LNCAP (cell line): ENCODE measurements around the gene DPEP1.

Experiments
- CTCF ChIP-seq: fragments of 450-650 bp; IDR thresholded peaks from 2 replicates; pipeline ENCODE4 v1.5.1; 2017; ENCODE audit warnings: mild to moderate bottlenecking

The DPEP1 gene

GRCh38 chr16:89646270-89646669, 32.8 kb downstream of the DPEP1 start:
- no peak for TF ChIP-seq CTCF

- no peak for TF ChIP-seq CTCF
Measured at GRCh38 chr16:89646906-89647305, 33.5 kb downstream of the DPEP1 start.

GRCh38 chr16:89651584-89651983, 38.1 kb downstream of the DPEP1 start:
- TF ChIP-seq CTCF: no peak

GRCh38 chr16:89653656-89654295, 40.3 kb downstream of the DPEP1 start:
- no peak for TF ChIP-seq CTCF

- TF ChIP-seq CTCF: no peak
Measured at GRCh38 chr16:89655062-89655643, 41.7 kb downstream of the DPEP1 start.

GRCh38 chr16:89656435-89657121, 43.1 kb downstream of the DPEP1 start:
- TF ChIP-seq CTCF: no peak

- TF ChIP-seq CTCF: no peak
Measured at GRCh38 chr16:89657442-89658220, 44.2 kb downstream of the DPEP1 start, which contains the start of the genes CHMP1A and SPATA33. Gene CHMP1A, minus strand, starts transcription at chr16:89657708. Its CDS starts 120 bp downstream, at chr16:89657588. Gene SPATA33, plus strand, starts transcription at chr16:89657836. Its CDS starts 76 bp downstream, at chr16:89657912.
